ENCODE data around the gene INAFM2.

The INAFM2 gene

GRCh38 chr15:40323239-40323952, at the start of gene INAFM2:
INAFM2 (plus strand) TSS chr15:40323692; CDS start chr15:40324056, 364 bp downstream.
- DNase-seq: peak; percentile 93

DNA sequence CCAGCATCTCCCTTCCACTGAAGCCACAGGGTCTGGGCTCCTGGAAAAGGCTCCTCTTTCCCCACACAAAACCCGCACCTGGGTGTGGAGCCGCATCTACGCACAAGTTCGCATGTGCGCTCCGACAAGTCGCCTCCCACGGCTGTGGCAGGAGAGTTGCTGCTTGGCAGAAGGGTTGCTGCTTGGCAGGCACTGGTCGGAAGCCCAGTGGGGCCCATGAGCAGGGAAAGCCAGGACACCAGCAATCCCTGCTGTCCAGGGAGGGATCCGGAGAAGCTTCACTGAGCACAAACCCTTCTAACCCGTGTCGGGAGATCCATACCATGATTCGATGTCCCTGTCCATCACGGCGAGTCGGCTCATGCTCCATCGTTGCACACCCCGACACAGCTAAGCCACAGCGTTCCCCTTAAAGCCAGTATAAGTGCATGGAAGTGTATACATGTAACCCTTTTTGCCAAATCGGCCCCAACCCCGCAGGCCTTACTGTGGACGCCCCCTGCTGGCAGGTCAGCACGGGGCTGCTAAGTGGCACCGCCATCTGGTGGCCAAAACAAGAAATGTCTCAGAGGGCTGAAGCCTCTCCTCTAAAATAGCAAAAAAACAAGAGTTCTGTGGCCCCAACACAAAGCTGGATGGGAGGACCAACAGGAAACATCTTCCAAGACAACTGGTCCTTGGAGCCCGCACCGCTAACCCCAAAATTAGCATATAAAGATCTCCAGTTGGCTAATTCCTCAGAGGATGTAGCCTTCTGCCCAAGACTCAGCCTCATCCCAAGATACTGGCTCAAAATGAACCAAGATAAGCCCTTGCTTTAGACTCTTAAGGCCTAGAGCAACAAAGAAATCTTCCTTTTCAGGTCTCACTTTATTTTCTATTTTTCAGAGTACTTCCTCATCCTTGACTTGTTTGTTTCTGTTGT, 48.9 kb upstream of the INAFM2 start:
- peak; percentile 83 for DNase-seq

GRCh38 chr15:40275523-40275922, 48.0 kb upstream of the INAFM2 start:
- DNase-seq: no peak

- DNase-seq: no peak
These were observed 47.5 kb upstream of the INAFM2 start for GRCh38 chr15:40275954-40276353.

- DNase-seq: no peak
These were observed 46.6 kb upstream of the INAFM2 start for GRCh38 chr15:40276927-40277326.

GRCh38 chr15:40277471-40277870, 46.0 kb upstream of the INAFM2 start:
- DNase-seq: no peak

DNA sequence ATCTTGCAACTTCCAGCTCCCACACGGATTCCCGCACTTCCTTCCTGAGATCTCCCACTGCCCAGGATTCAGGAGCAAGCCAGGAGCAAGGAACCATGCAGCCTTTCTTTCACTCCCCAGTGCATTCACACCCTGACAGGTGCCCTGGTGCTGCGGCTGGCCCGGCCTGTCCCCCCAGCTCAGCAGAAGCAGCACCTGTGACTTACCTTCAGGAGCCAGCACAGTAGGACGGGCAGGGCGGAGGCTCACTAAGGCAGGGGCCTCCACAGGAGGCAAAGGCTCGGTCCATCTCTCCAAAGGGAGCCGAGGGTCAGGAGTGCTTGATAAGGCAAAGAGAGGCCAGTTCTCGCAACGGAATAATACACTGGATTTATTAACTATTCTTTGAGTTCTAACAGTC, 45.5 kb upstream of the INAFM2 start:
- no peak for DNase-seq

DNA sequence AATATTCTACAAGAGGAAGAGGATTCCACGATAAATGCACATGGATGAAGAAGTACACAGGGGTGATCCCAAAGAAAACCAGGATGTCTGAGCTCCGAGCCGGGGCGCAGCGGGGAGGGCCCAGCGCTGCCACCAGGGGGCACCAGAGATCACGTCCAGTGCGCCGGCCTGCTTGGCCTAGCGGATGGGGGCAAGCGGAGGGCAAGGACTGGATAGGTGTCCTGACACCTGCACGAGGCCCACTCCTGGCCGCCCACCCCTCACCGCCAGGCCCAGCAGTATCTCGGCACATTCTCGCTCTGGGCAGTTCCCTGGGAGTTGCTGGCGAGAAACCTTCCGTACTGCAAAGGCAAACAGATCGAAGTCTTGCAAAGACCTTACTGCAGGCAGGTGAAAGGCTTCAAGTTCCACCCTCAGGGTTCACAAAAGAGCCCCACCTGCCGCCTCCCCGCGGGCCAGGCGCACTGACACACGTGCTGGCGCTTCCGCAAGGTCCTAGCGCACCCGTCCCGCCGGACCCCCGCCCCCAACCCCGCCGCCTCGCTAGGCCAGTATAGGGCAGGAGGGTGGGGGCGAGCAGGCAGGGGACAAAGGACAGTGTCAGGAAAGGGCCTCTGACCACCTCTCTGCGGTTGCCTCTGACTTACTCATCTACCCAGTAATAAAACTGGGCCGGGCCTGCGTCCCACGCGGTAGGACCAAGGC, 43.9 kb upstream of the INAFM2 start:
- DNase-seq: peak; percentile 59

GRCh38 chr15:40280260-40281056, 43.0 kb upstream of the INAFM2 start:
- DNase-seq: no peak

- no peak for DNase-seq
These were observed 42.3 kb upstream of the INAFM2 start for GRCh38 chr15:40281057-40281800.

DNA sequence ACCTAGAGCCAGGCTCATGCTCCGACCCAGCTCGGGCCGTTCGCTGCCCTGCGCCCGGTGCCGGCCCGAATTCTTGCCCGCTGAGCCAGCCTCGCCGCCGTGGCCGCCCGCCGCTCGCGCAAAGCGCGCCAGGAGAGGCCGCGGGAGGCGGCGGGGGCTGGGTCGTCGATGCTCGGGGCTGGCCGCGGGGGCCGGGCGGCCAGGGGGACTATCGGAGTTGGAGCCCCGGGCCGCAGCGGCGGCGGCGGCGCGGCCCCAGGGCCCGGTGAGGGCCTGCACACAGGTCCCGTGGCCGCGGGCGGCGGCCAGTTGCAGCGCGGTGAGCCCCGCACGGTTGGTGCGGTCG, 41.7 kb upstream of the INAFM2 start:
- DNase-seq: no peak

DNA sequence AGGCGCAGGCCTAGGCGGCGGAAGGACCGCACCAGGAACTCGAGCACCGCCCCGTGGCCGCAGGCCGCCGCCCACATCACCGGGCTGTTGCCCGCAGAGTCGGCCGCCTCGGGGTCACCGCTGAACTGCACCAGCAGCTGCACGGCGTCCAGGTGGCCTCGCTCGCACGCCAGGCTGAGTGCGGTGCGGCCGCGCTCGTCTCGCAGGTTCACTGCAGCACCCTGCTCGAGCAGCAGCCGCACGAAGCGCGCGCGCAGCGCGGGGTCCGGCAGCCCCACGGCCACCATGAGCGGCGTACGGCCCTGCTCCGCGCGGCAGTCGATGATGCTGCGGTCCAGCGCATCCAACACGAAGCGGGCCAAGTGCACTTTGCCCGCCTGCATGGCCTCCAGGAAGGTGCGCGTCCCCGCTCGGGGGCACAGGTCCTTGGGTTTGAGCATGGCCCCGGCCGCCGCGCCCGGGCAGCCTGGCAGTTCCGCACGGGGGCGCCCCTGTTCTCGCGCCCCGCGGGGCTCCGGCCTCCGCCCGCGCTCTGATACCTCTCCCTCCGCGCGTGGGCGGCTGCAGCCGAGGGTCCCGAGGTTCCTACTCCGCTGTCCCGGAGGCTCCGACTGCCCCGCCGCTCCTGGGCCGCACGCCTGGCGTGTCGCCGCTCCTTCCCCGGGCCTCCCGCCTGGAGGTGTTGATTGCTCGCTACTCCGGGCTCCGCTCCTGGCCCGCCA, 41.2 kb upstream of the INAFM2 start:
- DNase-seq: peak; percentile 74

GRCh38 chr15:40282869-40283614, 40.5 kb upstream of the INAFM2 start, which contains the start of gene ANKRD63:
ANKRD63 (minus strand) TSS chr15:40283064; CDS start chr15:40282586, 478 bp downstream.
- peak; percentile 57 for DNase-seq

GRCh38 chr15:40283615-40284300, 39.7 kb upstream of the INAFM2 start:
- no peak for DNase-seq

GRCh38 chr15:40285151-40285550, 38.3 kb upstream of the INAFM2 start:
- DNase-seq: no peak

DNA sequence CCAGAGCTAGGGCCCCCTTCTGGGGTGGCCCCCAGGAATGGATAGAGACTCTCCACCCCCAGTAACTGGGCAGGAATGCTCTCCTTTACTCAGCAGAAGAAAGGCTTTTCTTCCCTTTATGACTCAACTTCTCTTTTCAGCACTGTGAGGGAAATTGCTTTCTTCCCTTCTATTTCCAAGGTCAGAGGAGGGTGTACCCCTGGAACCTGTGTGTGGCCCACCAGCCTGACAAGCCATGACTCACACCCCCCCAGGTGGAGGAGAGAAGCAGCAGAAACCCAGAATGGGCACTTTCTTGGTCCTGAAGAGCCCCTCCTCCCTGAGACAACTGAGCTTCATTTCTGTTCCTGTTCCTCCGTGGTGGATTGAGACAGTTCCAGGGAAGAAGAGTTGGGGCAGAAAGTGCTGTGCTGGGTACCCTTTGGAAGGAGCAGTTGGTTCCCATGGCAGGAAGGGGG, 37.9 kb upstream of the INAFM2 start:
- no peak for DNase-seq

DNA sequence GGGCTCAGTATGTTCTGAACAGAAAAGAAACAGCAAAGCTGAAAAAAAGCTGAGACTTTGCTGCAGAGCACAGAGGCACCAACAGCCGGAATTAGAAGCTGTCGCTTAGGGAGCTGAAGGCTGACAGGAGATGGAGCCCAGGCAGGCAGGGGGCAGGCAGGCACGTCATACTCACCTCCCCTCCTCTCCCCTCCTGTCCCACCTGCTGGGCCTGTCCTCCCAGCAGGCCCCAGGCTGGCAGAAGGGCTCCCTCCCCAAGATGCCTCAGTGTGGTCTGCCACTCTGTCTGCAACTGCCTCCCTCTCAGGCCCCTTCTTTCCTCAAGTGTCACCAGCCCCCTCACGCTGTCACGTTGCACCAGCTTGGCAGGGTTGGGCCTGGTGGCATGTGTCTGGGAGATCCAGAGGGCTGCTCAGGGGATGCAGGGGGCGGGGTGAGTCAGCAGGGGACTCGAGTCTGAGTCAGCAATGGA, 37.4 kb upstream of the INAFM2 start:
- no peak for DNase-seq

DNA sequence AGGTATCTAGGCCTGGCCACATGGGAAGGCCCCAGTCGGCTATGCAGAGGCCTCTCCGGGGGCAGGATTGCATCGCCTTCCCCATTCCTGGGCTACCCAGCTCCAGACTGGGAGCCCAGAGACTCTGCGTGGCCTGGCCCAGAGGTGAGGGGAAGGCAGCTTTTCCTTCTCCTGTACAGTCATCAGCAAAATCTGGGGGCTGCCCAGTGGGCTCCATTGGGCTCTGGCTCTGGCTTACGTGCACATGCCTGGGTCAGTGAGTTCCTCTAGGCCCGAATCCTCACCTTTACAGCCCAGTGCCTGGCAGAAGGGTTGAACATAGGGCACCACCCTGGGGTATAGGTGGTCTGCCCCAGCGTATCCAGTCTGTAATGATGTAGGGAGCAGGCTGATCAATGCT, 36.7 kb upstream of the INAFM2 start:
- DNase-seq: no peak

DNA sequence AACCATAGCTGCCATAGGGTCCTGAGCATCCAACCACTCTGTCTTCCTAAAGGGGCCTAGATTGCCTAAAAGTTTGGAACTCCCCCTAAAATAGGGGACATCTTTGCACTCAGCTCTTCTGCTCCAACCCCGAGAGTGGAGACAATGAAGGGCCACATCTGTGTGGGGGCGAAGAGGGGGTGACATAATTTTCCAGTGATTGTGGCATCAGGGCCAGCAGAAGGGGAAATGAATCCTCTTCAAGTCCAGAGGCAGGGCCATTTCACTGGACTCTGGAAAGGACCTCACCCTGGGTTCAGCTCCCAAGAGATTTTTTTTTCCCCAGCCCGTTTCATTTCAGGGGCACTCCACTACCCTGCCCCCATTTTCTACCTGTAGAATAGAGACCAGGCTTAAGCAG, 36.0 kb upstream of the INAFM2 start:
- no peak for DNase-seq
